K562 (cell line): ENCODE data around the gene SLC13A3. TPM values are rescaled to one million over a fixed set of nuclear protein-coding genes. Genes with fewer than 3 reads are reported as not detected.

Source experiments
- ATAC-seq: fragments of 200-7000 bp; cut with Tn5 transposase; 3 replicates; pipeline ENCODE4 v1.9.1; 2020; ENCODE audit warnings: moderate library complexity
- BruUV-seq: library from RNA; stranded (reverse); fragments of 400-500 nt; replicated peaks from 2 replicates; lab custom pipeline; 2021; lab: Mats Ljungman, UMichigan
- CTCF ChIA-PET: fragments of 300-600 bp; formaldehyde crosslinking; extraction: SDS; loops from one replicate; lab custom pipeline; 2021; ENCODE audit warnings: low intra/inter-chr PET ratio; lab: Yijun Ruan, JAX
- POLR2A ChIA-PET: fragments of 300-600, 350-650 bp; sonication (Branson Sonifier 250); formaldehyde crosslinking; extraction: SDS; loops from one replicate; lab custom pipeline; 2021; ENCODE audit warnings: antibody characterized with exemption, inconsistent platforms; lab: Yijun Ruan, JAX
- DNase-seq, 4 experiments: peaks; one replicate each; pipeline versions ENCODE4 v3.0.0 to v3.0.0-alpha.2; 2011 to 2018; ENCODE audit warnings: low spot score in 3 of 4, mixed read lengths in 3 of 4; ENCODE audit errors: extremely low read depth in 1 of 4
- FAIRE-seq: peaks from 2 replicates; lab custom pipeline; 2011; peaks lifted over from hg19 to GRCh38; lab: Jason Lieb, UNC
- H2AFZ ChIP-seq: 2 replicates; pipeline ENCODE4 v1.6.0; 2011; ENCODE audit warnings: low read depth, low read length, control low read depth, inconsistent platforms
- H3K27ac ChIP-seq: fragments of 200-600 bp; 3 replicates; pipeline ENCODE4 v1.8.0; 2011; ENCODE audit warnings: low read depth, mild to moderate bottlenecking, control low read depth, inconsistent platforms, low read length, moderate library complexity, mixed read lengths; ENCODE audit errors: extremely low read depth
- H3K27me3 ChIP-seq, 2 experiments: fragments of 300-600 bp in 1 of 2; 2 replicates in 1 of 2; 3 replicates in 1 of 2; pipeline versions ENCODE4 v1.6.0 to v1.8.0; 2011; ENCODE audit warnings: inconsistent platforms in 2 of 2, low read length in 2 of 2, mild to moderate bottlenecking in 1 of 2, mixed read lengths in 1 of 2, moderate library complexity in 1 of 2; ENCODE audit not compliant: control insufficient read depth in 2 of 2, insufficient read depth in 2 of 2
- H3K36me3 ChIP-seq: fragments of 300-600 bp; 3 replicates; pipeline ENCODE4 v1.8.0; 2011; ENCODE audit warnings: mild to moderate bottlenecking, low read length, inconsistent platforms; ENCODE audit not compliant: control insufficient read depth, insufficient read depth
- H3K4me1 ChIP-seq, 2 experiments: fragments of 200-600 bp in 1 of 2; replicated peaks in 1 of 2; 2 replicates in 1 of 2; 3 replicates in 1 of 2; pipeline versions ENCODE4 v1.5.1 to v1.8.0; 2011; ENCODE audit warnings: inconsistent platforms in 2 of 2, low read length in 2 of 2, mild to moderate bottlenecking in 1 of 2, mixed read lengths in 1 of 2, moderate library complexity in 1 of 2; ENCODE audit not compliant: control insufficient read depth in 2 of 2, insufficient read depth in 2 of 2
- H3K4me2 ChIP-seq: 2 replicates; pipeline ENCODE4 v1.6.1; 2011; ENCODE audit warnings: low read length, control low read depth, inconsistent platforms, mixed read lengths; ENCODE audit not compliant: insufficient read depth
- H3K4me3 ChIP-seq: fragments of 200-600 bp; sonication (generic), shearing (Covaris generic); 2 replicates; pipeline ENCODE4 v1.5.1; 2016; ENCODE audit warnings: control low read depth, inconsistent platforms
- H3K79me2 ChIP-seq: fragments of 200-600 bp; 3 replicates; pipeline ENCODE4 v1.8.0; 2011; ENCODE audit warnings: low read length, inconsistent platforms; ENCODE audit not compliant: control insufficient read depth, insufficient read depth
- H3K9ac ChIP-seq, 2 experiments: 2 replicates each; pipeline versions ENCODE4 v1.6.0 to v1.6.1; 2011; ENCODE audit warnings: low read depth in 2 of 2, low read length in 2 of 2, control low read depth in 1 of 2, inconsistent platforms in 1 of 2, mild to moderate bottlenecking in 1 of 2, mixed read lengths in 1 of 2; ENCODE audit not compliant: insufficient read depth in 1 of 2
- H3K9me1 ChIP-seq: one replicate; pipeline ENCODE4 v1.6.0; 2011; ENCODE audit warnings: inconsistent platforms, mild to moderate bottlenecking, low read length, moderate library complexity; ENCODE audit not compliant: control insufficient read depth, insufficient read depth
- H3K9me3 ChIP-seq: replicated peaks from 2 replicates; pipeline ENCODE4 v1.5.1; 2011; ENCODE audit warnings: low read depth, low read length, inconsistent platforms; ENCODE audit not compliant: control insufficient read depth, insufficient read depth
- H4K20me1 ChIP-seq: replicated peaks from 2 replicates; pipeline ENCODE4 v1.6.1; 2011; ENCODE audit warnings: low read length, inconsistent platforms, mixed read lengths; ENCODE audit not compliant: control insufficient read depth, insufficient read depth
- CAMTA2 ChIP-seq: fragments of 250-450 bp; sonication (Bioruptor Pico); conservative IDR thresholded peaks from 2 replicates; pipeline ENCODE4 v1.5.1; 2022
- FOXK1 ChIP-seq: sonication (generic); formaldehyde crosslinking; IDR thresholded peaks from 2 replicates; pipeline ENCODE4 v1.8.0; 2022; ENCODE audit warnings: missing genetic modification reagents, mild to moderate bottlenecking, borderline replicate concordance
- MEIS2 ChIP-seq: fragments of 450-650 bp; IDR thresholded peaks from 2 replicates; pipeline ENCODE4 v1.6.1; 2014; ENCODE audit warnings: mild to moderate bottlenecking; ENCODE audit not compliant: partially characterized antibody
- NR2C2 ChIP-seq, 2 experiments: fragments of 200-800 bp in 1 of 2; sonication (Bioruptor generic) in 1 of 2; sonication (generic) in 1 of 2; formaldehyde crosslinking in 1 of 2; IDR thresholded peaks; 2 replicates each; pipeline versions ENCODE4 v1.6.1 to v1.8.0; 2016 to 2022; ENCODE audit warnings: mild to moderate bottlenecking in 1 of 2, missing compliant biosample characterization in 1 of 2, missing genetic modification characterization in 1 of 2, missing genetic modification reagents in 1 of 2
- SAFB ChIP-seq: fragments of 200-400 bp; formaldehyde crosslinking; IDR thresholded peaks from 2 replicates; pipeline ENCODE4 v1.6.1; 2017; ENCODE audit warnings: low read depth, low read length, borderline replicate concordance
- WGBS: fragments of 100-300 bp; shearing (Covaris generic); methylation state at CpG from one replicate; pipeline ENCODE4 v1.1.6; 2016; ENCODE audit warnings: low coverage, mixed read lengths; ENCODE audit not compliant: insufficient coverage; ENCODE audit errors: missing lambda C conversion rate; 5-methylcytosine and 5-hydroxymethylcytosine counted together
- in situ Hi-C: fragments of 300-500 bp; cut with MboI; formaldehyde crosslinking; loops from 4 replicates; pipeline ENCODE4 v1.15.0; 2018; ENCODE audit warnings: inconsistent platforms, mixed read lengths
- intact Hi-C: fragments of 100-400 bp; cut with micrococcal nuclease; formaldehyde crosslinking; loops from 2 replicates; pipeline ENCODE4 v1.14.2; 2022
- polyA plus RNA-seq, 8 experiments: library from polyadenylated mRNA; depleted of rRNA in 4 of 8; stranded (reverse) in 5 of 8; unstranded in 3 of 8; fragments of >200 nt; fragmentation: Nextera tagmentation in 2 of 8; fragmentation: Illumina TruSeq in 1 of 8; extraction: Ambion mirVana in 2 of 8; extraction: Trizol in 1 of 8; gene quantifications; 2 replicates each; pipeline versions ENCODE4 v1.2.1 to v1.2.3, GENCODE V29; 2011 to 2014; ENCODE audit warnings: inconsistent platforms in 1 of 8, missing spikeins in 1 of 8
- total RNA-seq, 7 experiments: library from RNA; depleted of rRNA in 6 of 7; stranded (reverse); fragments of >200 nt in 6 of 7; fragmentation: Illumina TruSeq in 2 of 7; extraction: Trizol in 2 of 7; gene quantifications; 2 replicates each; pipeline versions ENCODE4 v1.2.1 to v1.2.3, GENCODE V29; 2011 to 2021; ENCODE audit warnings: low replicate concordance in 1 of 7
- TF ChIP-seq, protein P1 (sequence below): fragments of 450-650 bp; IDR thresholded peaks from 2 replicates; pipeline ENCODE4 v1.6.1; 2016; ENCODE audit warnings: antibody characterized with exemption

SLC13A3 gene
- total and polyA plus RNA-seq, 9 of the 15 experiments (the other 6 are each of a cell fraction or from before 2014, with no cell fraction given), result 5.5 to 16.4 (median 8.5) TPM

DNA sequence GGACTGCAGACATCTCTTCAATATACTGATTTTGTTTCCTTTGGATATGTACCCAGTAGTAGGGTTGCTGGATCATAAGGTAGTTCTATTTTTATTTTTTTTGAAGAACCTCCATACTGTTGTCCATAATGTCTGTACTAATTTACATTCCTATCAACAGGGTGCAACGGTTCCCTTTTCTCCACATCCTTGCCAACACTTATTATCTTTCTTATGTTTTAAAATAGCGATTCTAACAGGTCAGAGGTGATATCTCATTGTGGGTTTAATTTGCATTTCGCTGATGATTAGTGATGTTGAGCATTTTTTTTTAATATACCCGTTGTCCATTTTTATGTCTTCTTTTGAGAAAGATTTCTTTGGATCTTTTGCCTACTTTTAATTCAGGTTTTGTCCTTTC is 39.9 kb upstream of the SLC13A3 start:
- peak overlapping the region in 1 of 2 experiments; percentile 87; a peak in 2 of 4 replicates for H3K9ac ChIP-seq
- WGBS, result 12% methylated on average over 4 of the region's 4 CpGs

More for the DNA sequence above, 39.9 kb upstream of the SLC13A3 start:
- CTCF ChIA-PET, result no interaction called here
- in situ Hi-C loops, result no loop called here
- Histone ChIP-seq H3K9me1 (no peaks in the 10 kb centered on the region), H3K36me3 (peaks cover 8% of the 10 kb centered on the region; the same call in 1 of the 3 replicates), H3K4me2 (peak overlapping the region; percentile 87; the same call in 1 of the 2 replicates), H2AFZ (peak overlapping the region; percentile 89), H3K9me3 (no peaks in the 10 kb centered on the region)
- TF ChIP-seq CAMTA2 (CRISPR knock-in tag) (no peak), NR2C2 (CRISPR knock-in tag; IDR thresholded peaks at IDR 0.05) (no peak), NR2C2 (tag; IDR thresholded peaks at IDR 0.05) (0 out of 2 replicates have a peak, but pooled peaks have one; percentile 15), SAFB (no peak), MEIS2 (peak; percentile 14), FOXK1 (CRISPR knock-in tag) (no peak)
- TF ChIP-seq, protein P1, sequence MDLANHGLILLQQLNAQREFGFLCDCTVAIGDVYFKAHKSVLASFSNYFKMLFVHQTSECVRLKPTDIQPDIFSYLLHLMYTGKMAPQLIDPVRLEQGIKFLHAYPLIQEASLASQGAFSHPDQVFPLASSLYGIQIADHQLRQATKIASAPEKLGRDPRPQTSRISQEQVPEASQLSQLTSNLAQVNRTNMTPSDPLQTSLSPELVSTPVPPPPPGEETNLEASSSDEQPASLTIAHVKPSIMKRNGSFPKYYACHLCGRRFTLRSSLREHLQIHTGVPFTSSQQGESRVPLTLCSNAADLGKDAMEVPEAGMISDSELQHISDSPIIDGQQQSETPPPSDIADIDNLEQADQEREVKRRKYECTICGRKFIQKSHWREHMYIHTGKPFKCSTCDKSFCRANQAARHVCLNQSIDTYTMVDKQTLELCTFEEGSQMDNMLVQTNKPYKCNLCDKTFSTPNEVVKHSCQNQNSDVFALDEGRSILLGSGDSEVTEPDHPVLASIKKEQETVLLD, result no peak
- TF ChIP-seq, all 486 proteins: peak for 2
- no peak for DNase-seq
- H3K4me1 ChIP-seq, result peaks cover 5 to 30% of the 10 kb centered on the region in 2 experiments; a peak in 4 of 5 replicates
- no TSS peak for BruUV-seq
- no peak for FAIRE-seq
- no peak for ATAC-seq
- intact Hi-C loops, result no loop called here
- H3K27ac ChIP-seq, result peak overlapping the region; percentile 91
- POLR2A ChIA-PET, result no interaction called here
- H3K79me2 ChIP-seq, result peaks cover 29% of the 10 kb centered on the region
- no peak overlapping the region for H3K4me3 ChIP-seq
- H3K27me3 ChIP-seq, result no peaks in the 10 kb centered on the region
- no peaks in the 10 kb centered on the region for H4K20me1 ChIP-seq
